ENCODE results near the gene FBLL1.
"Not testable (repeated sequence)": the region's sequence is repeated elsewhere in the genome, so short reads cannot be mapped to it uniquely, and the experiment has no call there.

Gene FBLL1

DNA sequence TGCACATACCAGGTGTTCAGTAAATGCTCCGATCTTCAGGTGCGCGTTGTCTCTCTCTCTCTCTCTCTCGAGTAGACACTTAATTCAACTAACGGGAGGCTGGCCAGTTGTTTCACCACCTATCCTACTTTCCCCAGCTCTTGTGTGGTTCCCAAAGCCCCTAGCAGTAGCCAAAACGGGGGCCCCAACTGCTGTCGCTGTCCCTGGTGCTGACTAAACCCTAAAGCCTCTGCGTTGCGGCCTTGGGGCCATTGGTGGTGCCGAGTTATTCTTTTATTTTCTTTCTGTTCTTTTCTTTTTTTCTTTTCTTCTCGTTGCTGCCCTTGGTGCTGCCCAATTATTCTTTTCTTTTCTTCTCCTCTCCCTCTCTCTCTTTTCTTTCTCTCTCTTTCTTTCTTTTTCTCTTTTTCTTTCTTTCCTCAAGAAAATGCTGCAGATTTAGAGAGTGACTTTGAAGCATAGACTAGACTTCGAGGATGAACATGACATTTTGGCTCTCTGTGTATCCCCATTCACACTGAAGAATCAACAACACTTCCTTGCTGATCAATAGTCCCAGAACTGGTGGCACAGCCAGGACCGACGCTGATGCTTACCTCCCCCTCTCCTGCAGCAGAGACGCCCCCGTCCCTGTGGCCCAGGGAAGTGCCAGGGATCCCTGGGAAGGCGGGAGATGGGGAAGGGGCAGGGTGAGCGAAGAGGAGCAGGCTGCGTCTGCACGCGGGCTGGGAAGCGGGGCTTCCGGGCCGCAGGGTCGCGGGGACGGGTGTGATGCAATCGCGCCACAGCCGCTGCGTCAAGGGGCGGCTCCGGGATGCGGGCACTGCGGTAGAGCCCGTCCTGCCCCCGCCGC, at the start of gene FBLL1:
FBLL1 (plus strand) TSS at position 785 of the 853 bp plus-strand sequence. CDS start 200 bp downstream, outside the sequence.
- DNase-seq: peak; percentile 61

DNA sequence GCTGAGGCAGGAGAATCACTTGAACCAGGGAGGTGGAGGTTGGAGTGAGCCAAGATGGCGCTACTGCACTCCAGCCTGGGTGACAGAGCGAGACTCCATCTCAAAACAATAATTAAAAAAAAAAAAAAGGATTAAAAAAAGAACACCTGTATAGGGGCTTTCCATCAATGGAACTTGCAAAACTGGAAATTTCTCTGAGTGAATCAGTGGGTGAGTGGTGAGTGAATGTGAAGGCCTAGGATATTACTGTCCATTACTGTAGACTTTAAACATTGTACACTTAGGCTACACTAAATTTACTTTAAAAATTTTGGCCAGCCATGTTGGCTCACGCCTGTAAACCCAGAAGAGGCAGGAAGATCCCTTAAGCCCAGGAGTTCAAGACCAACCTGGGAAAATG, 48.5 kb upstream of the FBLL1 start:
- no peak for DNase-seq

DNA sequence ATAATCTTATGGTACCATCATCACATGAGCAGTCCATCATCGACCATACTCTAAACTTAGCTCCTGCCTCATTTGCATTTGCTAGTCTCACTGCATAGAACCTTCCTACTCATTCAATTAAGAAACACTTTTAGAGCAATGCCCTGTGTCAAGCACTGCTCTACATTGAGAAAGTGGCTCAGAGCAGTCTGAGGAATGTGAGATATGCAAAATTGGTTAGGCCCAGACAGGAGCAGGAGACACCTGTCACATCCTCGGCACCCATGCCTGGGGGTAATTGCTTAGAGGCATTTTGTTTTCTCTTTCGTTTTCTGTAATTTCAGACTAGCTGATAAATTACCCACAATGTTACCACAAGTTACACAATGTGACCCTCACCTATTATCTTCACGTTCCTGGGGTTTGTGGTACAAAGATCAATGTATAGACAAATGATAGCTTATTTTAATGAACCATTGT, 47.7 kb upstream of the FBLL1 start:
- DNase-seq: no peak

DNA sequence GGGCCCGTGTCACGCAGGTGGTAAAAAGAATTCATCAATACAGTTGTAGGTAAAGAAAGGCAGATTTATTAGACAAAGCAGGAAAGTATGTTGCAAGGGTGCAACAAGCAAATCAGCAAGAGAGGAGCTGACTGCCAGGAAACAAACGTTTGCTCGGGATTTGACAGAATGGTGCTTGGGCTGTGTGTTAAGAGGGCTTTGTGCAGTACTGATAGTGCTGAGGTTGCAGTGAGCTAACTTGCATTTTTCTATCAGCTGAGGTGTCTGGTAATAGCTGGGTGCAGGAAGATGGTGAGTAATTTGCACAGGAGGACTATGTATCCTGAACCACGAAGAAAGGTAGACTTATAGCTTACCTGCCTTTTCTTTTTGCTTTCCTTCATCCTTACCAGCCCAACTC, 46.7 kb upstream of the FBLL1 start:
- no peak for DNase-seq

DNA sequence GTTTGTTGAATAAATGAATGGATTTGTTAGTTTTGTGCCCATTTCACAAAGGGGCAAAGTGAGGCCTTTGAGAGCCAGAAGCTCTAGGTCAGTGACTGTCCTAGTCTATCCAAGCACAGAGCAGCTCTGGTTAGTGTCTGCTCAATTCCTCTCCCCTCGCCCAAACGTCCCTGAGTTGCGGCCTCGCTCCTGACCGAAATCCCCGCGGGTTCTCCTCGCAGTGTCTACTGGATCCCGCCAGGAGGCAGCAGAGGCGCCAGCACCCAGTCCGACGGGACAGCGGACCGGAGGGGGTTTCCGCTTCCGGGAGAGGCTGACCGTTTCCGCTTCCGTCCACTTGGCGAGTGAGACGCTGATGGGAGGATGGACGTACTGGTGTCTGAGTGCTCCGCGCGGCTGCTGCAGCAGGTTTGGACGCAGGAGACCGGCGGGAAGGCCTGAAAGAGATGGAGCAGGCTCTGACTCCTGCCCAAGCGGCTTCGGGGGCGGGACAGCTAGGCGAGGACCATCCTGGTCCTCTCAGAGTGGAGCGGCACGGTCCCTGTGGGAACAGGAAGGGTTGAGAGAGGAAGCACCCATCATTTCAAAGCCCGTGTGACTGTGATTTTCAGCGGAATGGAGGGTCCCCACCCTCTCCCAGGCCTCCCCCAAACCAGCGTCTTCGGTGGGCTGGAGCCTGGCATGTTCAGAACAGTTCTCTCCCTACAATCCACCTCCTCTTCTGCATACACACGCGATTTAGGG, 42.8 kb upstream of the FBLL1 start, which contains the start of gene RARS1:
RARS1 (plus strand) TSS at position 336 of the 744 bp plus-strand sequence; CDS start at position 364, 28 bp downstream.
- peak; percentile 95 for DNase-seq

DNA sequence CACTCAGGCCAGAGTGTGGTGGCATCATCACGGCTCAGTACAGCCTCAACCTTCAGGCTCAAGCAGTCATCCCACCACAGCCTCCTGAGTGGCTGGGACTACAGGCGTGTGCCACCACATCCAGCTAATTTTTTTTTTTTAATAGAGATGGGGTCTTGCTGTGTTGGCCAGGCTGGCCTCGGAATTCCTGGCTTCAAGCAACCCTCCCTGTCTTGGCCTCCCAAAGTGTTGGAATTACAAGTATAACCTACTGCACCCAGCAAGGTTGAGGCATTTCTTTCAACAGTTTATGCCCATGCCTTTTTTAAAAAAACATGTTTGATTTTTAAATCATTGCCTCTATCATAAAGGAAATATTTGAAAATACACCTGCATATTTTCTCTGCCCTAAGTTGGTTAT, 40.0 kb upstream of the FBLL1 start:
- no peak for DNase-seq

DNA sequence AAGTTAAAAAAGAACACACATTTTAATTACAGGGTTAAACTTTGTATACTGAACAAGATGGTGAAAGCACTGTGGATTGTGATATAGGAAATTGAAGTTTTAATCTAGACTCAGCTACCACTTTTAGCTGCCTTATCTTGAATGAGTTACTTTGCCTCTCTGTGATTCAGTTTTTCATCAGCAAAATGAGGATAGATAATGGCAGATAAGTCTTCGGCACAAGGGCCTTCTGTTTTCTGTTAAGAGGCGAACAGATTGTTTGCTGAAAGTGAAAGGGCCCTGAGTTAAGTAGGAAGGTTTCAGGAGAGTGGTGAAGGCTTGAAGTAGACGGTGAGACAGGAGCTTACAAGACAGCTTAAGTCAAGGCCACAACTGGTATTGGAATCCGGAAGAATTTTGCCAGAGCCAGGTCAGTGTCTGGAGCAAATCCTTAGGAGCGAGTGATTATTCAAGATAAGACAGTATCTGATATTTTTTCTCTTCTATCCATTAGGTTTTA, 35.0 kb upstream of the FBLL1 start:
- DNase-seq: no peak

DNA sequence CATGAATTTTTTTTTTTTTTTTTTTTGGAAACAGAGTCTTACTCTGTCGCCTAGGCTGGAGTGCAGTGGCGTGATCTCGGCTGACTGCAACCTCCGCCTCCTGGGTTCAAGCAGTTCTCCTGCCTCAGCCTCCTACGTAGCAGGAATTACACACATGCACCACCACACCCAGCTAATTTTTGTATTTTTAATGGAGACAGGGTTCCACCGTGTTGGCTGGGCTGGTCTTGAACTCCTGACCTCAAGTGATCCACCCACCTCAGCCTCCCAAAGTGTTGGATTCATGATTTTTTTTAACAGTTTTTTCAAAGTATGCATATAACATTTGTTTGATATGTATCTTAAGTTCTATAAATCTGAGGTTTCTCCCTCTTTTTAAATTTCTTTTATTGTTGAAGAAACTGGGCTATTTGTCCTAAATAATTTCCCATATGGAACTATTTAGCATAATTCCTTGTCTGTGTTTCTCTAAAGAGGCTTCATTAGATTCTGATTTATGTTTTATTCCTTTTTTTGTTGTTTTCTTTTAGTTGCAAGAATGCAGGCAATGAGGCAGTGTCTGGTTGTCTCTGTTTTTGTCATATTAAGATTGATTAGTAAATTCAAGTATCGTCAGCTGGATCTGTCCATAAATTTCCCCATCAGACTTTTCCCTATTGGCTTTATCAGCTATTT, 26.4 kb upstream of the FBLL1 start:
- DNase-seq: no peak

DNA sequence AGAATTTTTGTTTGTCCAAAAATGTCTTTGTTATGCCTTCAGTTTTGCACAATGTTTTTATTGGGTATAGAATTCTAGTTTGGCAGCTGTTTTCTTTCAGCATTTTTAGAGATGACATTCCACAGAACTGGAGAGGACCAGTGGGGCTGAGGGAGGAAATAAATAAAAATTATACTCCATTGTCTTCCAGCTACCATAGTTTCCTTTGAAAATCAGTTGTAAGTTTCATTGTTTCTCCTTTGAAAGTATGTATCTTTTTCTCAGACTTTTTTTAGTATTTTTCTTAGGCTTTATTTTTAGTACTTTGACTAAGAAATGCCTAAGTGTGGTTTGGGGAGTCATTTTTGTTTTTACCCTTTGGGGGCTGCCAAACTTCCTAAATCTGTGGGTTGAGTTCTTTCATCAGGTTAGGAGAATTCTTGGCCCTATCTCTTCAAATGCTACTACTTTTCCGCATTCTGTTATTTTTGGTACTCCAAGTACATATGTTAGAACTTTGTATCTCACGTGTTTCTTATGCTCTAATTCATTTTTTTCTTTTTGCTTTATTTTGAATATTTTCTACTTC, 15.2 kb upstream of the FBLL1 start:
- no peak for DNase-seq

DNA sequence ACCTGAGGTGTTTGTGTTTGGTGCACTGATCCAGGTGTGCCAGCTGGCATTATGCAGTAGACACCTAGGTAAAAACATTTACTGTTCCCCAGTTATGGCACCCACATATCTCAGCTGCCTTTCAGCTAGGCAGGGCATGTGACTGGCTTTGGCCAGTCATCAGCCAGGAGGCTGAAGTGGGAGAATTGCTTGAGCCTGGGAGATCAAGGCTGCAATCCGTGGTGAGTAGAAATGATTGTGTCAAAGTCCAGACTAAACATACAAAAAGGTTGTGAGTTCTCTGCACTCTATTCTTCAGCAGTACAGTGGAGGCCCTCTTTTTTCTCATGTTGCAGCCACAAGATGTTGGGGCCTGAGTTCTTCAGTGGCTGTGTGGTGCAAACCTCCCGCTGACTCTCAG, 3.2 kb upstream of the FBLL1 start:
- DNase-seq: no peak

DNA sequence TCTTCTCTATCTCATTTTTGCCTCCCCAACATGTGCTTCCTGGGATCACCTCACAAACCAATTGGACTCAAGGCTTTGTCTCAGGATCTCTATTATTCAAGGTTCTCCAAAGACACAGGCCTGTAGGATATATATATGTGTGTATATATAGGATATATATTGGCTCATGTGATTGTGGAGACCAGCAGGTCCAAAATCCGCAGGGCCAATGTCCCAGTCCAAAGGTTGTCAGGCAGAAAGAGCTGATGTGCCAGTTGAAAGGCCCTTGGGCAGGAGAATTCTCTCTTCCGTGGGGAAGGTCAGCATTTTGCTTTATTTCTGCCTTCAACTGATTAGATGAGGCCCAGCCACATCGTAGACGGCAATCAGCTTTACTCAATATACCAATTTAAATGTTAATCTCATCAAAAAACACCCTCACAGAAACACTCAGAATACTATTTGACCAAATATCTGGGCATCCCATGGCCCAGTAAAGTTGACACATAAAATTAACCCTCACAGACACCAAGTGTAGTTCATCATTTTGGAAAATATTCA, 1.3 kb upstream of the FBLL1 start:
- no peak for DNase-seq

DNA sequence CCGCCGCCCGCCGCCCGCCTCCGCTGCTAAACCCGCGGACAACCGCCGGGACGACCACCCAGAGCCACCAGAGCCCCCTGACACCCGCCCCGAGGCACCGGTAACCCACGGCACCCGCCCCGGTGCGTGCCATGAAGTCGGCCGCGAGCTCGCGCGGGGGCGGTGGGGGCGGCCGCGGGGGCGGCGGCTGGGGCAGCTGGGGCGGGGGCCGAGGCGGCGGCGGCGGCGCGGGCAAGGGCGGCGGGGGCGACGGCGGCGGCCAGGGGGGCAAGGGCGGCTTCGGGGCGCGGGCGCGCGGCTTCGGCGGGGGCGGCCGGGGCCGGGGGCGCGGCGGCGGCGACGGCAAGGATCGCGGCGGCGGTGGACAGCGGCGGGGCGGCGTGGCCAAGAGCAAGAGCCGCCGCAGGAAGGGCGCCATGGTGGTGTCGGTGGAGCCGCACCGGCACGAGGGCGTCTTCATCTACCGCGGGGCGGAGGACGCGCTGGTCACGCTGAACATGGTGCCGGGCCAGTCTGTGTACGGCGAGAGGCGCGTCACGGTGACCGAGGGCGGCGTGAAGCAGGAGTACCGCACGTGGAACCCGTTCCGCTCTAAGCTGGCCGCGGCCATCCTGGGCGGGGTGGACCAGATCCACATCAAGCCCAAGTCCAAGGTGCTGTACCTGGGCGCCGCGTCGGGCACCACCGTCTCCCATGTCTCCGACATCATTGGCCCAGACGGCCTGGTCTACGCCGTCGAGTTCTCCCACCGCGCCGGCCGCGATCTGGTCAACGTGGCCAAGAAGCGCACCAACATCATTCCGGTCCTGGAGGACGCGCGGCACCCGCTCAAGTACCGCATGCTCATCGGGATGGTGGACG, 499 bp downstream of the FBLL1 start:
- DNase-seq: no peak

DNA sequence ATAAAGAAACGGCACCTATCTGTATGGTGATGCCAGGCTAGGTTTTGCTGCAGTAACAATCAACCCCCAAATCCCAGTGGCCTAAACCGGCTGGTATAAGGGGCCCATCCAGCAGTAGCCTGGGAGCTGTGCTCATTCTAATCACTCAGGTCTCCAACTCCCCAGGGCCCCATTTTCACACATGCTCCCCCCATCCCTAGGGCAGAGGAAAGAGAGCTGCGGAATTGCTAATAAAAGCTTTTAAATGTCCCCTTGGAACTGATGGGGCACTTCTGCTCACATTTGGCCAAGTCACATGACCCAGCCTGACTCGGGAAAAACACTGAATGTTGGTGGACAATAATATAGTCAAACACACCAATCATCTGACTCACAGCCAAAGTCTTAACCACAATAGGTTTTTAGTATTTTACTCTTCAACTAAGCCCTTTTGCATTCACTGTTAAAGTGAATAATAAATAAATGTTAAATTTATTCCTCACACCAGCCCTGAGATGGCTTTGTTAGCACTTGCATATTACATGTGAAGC, 1.6 kb downstream of the FBLL1 start:
- DNase-seq: no peak

DNA sequence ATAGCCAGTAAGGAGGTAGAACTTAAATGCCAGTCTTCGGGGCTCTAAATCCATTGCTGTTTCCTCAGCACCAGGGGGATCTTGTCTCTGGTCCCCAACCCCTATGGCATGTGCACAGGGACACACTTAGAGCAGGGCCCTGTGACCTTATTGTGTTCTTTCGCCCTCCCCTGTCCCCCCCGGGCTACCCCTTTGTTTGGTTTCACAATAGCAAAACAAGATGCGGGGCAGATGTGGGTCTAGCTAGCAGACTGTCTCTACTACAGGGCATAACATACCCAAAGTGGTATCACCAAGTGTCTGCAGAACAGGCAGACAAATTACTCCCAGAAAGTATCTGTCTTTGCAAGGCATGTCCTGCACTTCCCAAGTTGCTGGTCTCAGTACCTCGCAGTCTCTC, 2.1 kb downstream of the FBLL1 start:
- no peak for DNase-seq

DNA sequence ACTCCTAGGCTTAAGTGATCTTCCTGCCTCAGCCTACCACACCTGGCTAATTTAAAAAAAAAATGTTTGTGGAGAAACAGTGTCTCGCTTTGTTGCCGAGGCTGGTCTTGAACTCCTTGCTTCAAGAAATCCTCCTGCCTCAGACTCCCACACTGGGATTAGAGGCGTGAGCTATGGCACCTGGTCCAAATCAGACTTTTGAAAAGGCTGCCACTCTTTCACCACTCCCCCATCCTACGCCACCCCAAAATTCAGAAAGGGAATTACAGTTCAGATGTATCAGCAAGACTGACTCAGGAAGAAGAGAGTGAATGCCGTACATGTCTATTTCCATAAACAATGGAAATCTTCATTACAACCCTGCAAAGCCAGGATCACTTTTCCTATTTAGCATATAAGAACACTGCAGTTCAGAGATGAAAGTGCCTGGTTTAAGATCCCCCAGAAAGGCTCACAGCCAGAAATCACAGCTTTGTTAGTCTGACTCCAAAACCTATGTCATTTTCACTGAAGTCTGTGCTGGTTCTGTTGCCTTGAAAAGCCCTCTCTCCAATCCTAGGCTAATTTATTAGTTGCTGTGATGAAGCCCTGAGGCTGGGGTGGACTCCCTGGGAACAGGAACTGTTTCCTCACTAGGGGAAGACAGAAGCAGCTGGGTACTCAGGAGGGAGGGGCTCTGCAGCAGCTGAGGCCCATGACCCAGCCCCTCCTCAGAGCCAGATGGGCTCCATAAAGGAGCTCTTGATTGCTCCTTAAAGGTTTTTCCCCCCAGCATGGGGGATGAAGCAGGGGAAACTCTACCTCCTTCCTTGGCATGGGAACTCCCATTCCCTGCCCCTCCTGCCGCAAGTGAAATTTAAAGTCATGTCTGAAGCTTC, 3.1 kb downstream of the FBLL1 start:
- DNase-seq: no peak

DNA sequence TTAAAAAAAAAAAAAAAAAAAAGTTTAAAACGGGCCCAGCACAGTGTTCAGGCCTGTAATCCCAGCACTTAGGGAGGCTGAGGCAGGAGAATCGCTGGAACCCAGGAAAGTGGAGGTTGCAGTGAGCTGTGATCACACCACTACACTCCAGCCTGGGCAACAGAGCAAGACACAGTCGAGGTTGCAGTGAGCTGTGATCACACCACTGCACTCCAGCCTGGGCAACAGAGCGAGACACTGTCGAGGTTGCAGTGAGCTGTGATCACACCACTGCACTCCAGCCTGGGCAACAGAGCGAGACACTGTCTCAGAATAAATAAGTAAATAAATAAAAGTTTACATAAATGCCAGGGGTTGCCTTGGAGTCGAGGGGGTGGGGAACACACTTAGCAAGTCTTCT, 5.2 kb downstream of the FBLL1 start:
- DNase-seq: not testable (repeated sequence)

DNA sequence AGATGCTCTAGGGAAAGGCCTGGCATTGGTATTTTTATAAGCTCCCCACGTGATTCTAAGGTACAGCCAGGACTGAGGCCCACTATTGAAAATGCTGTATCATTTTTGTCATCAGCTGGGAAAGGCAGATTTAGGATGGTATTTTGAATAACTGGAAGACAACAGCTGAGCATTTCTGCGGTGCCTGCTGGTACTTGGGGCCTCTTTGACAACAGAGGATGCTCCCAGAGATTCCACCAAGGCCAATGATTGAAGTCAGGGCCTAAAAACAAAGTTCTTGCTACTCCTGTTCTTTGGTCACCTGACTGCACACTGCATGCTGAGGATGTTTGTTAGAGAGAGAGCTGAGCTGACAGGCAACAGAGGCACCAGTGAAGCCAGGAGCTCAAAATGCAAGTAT, 8.1 kb downstream of the FBLL1 start:
- no peak for DNase-seq

DNA sequence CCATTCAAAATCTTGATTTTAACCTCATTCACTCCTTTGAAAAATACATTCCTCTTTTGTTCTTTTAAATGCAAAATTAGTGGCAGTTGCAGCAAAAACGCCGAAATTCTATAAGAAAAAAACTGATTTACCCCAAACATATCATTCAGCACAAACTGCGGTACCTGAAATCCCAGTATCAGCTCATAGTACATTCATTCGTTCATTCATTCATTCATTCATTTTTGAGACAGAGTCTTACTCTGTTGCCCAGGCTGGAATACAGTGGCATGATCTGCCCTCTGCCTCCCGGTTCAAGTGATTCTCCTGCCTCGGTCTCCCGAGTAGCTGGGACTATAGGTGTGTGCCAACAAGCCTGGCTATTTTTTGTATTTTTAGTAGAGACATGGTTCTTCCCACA, 20.4 kb downstream of the FBLL1 start:
- DNase-seq: no peak

DNA sequence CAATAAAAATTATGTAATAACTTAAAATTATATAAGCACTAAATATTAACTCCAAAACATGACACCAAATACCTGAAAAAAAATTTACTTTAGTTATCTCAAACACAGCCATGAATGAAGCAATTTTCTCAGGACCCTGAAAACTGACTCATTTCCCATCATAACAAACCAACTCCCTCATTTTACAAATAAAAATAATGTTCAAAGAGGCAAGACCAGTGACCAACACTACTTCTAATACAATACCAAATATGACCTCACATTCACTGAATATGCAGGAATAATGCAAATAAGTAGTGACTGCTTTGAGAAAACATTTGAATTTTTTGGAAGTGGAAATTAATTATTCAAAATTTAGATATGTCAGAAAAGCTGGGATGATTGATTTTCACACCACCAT, 21.6 kb downstream of the FBLL1 start:
- DNase-seq: no peak

DNA sequence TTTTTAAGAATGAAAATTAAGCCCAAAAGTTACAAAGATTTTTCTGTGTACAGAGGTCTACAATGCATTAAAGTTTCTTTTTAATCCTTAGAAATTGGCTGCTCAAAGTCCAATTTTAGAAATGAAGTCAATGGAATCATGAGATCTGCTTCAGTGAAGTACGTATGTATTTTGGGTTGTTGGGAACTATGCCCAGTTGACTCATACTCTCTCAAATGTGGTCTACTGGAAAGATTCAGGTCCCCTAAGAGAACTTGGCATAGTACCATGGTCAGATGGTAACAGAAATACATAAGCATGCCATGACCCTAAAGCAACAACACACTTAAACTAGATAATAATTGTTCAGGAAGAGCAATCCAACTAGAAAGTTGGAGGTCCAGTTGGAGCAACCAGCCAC, 23.0 kb downstream of the FBLL1 start:
- DNase-seq: no peak
